ENCODE data around the gene TMEM254. TPM values are rescaled to one million over a fixed set of nuclear protein-coding genes. Genes with fewer than 3 reads are reported as not detected.
"Not testable (repeated sequence)": the region's sequence is repeated elsewhere in the genome, so short reads cannot be mapped to it uniquely, and the experiment has no call there.

TMEM254 gene
- polyA plus RNA-seq, 5 donors = 39.8 to 52.6 (median 46.1) TPM

DNA sequence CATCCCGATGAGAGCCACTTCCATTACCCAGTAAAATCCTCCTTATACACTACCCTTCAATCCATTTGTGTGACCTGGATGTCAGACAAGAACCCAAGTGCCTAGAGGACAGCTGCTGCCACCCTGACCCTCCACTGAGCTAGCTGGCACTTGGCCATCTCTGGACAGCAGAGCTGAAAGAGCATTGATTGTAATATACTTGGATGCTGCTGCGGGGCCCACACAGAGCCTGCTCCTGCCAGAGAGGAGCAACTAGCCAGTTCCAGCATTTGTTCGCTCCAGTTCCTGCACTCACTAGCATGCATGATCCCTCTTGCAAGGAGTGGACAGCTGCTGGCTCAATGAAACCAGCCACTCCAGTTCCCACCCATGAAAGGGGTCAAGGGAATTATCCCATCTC is 8.4 kb upstream of the TMEM254 start:
- no peak for DNase-seq

GRCh38 chr10:80072584-80072983 is 5.9 kb upstream of the TMEM254 start:
- no peak for DNase-seq

DNA sequence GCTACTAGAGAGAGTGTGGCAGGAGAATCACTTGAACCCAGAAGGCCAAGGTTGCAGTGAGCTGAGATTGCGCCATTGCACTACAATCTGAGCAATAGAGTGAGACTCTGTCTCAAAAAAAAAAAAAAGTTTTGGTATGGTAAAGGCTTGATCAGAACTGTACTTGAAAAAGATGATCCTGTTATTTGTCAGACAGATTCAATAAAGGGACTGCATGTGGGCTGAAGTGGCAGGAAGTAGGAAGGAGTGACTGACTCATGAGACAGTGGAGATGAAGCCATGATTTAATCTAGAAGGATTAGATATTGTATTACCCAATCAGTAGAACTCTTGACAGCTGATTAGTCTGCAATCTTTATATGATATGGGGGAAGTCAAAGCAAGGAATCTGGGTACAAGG is 2.7 kb upstream of the TMEM254 start:
- no peak for DNase-seq

DNA sequence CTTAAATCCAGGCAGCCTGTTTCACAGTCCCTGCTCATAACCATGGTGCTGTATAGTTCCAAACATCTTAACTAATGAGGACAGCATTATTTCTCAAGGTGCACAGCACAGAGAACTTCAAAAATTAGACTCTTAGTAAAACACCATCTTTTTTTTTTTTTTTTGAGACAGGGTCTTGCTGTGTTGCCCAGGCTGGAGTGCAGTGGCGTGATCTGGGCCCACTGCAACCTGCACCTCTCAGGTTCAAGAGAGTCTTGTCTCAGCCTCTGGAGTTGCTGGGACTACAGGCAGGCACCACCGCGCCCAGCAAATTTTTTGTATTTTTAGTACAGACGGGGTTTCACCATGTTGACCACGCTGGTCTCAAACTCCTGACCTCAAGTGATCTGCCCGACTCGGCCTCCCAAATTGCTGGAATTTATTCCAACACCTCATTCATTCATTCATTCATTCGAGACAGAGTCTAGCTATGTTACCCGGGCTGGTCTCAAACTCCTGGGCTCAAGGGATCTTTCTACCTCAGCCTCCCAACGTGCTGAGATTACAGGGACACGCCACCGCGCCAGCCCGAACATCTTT is 507 bp upstream of the TMEM254 start:
- DNase-seq = no peak

DNA sequence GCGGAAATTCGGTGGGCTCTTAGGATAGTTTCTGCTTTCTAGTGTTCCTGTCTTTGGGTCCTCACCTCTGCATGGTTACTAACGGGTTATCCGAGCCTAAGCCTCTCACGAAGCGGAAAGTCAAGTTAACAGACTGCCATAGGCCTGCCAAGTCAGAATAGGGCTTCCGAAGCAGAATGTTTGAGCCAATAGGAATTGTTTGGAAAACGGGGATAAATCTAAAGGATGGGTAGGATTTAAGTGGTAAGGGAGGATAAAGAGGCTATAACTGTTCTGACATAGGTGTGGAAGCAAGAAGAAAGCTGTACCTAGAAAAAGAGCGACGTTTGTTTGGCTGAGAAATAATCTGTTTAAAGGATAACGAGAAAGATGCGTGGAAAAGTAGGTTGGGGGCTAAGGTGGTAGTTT is 851 bp downstream of the TMEM254 start:
- DNase-seq = no peak

GRCh38 chr10:80081026-80081425 is 2.6 kb downstream of the TMEM254 start:
- DNase-seq = no peak

DNA sequence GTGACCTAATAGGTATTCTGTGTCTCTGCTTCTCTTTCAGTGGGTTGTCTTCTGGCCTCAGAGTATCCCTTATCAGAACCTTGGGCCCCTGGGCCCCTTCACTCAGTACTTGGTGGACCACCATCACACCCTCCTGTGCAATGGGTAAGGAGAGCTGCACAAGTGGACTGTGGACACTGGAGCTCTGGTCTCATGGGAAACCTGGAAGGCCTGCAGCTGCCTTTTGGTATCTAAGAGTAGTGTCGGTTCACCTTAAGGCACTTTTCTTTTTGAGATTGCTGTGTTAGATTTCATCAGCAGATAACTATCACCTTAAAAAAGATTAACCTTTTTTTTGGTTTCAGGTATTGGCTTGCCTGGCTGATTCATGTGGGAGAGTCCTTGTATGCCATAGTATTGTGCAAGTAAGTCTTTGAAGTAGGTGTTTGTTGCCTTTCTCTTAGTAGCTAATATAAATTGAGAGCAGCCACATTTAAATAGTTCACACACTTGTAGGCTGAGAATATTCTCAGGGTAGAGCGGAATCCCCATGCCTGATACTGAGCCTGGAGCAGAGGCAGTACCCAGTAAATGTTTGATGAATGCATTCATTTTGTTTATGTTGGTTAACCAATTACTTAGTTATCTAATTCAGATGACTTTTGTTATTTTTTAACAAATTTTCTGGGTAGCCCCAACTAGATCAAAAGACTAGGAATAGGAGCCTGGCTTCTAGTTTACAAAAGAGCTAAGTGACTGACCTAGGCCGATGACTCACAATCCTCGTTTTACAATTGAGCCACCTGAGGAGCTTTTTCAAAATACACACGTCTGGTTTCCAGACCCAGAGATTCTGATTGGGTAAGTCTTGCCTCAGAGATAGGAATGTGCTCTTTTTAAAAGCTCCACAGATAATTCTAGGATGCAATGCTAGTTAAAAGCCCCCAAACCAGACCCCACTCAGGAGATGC is 3.6 kb downstream of the TMEM254 start:
- DNase-seq = no peak

- DNase-seq = no peak
Observed at GRCh38 chr10:80090121-80090520, 11.7 kb downstream of the TMEM254 start.

GRCh38 chr10:80094231-80094630 is 15.8 kb downstream of the TMEM254 start:
- no peak for DNase-seq

DNA sequence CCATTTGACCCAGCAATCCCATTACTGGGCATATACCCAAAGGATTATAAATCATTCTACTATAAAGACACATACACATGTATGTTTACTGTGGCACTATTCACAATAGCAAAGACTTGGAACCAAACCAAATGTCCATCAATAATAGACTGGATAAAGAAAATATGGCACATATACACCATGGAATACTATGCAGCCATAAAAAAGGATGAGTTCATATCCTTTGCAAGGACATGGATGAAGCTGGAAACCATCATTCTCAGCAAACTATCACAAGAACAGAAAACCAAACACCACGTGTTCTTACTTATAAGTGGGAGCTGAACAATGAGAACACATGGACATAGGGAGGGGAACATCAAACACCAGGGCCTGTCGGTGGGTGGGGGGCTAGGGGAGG is 19.8 kb downstream of the TMEM254 start:
- DNase-seq = not testable (repeated sequence)

- not testable (repeated sequence) for DNase-seq
Observed at GRCh38 chr10:80099295-80099694, 20.8 kb downstream of the TMEM254 start.

DNA sequence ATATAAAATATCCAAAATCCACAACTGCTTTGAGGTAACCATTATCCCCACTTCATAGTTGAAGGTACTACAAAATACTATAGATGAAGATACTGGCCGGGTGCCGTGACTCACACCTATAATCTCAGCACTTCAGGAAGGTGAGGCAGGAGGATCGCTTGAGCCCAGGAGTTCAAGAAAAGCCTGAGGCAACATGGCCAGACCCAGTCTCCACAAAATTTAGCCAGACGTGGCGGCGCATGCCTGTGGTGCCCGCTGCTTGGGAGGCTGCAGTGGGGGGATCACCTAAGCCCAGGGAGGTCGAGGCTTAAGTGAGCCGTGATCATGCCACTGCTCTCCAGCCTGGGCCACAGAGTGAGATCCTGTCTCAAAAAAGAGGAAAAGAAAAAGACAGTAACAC is 21.7 kb downstream of the TMEM254 start:
- no peak for DNase-seq

GRCh38 chr10:80100861-80101695 is 22.6 kb downstream of the TMEM254 start:
- DNase-seq = no peak

DNA sequence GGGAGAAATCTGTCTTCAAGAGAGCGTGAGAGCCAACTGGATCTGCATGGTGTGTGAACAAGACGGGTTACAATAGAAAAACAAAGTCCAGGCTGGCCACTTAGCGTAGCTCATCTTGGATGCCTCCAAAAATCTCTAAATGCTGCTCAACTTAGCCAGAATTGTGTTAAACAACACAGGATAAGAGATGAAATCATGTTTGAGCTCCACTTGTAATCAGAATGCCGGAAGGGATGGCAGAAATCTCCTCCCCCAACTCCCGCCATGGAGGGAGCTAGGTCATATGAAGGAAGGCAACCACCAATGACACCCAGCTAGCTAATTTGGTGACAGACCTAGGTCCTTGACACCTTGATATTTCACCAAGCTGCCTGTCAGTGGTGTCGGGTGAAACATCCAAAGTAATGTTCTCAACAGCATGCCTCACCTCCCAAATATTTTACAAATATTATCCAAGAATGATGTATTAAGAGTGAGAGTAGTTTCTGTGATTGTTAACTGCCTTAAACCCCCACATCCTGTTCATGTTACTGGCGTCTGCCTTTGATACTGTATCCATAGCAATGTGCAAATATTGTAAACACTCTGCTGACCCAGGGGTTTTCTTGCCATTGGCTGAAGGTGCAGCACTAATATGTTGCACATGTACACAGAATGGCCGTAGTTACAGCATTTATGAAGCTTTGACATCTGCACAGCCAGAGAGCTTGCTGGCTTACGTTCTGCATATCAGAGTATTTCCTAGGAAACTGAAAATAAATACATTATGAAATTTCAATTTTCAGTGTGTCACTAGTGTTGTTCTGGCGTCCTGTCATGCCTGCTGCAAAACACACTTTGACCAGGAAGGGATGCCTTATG is 25.8 kb downstream of the TMEM254 start:
- DNase-seq = peak; percentile 87 to 90

GRCh38 chr10:80108576-80109239 is 30.2 kb downstream of the TMEM254 start:
- DNase-seq = no peak

- DNase-seq = no peak
Observed at GRCh38 chr10:80110986-80111385, 32.5 kb downstream of the TMEM254 start.

- DNase-seq = no peak
Observed at GRCh38 chr10:80118669-80119068, 40.2 kb downstream of the TMEM254 start.

DNA sequence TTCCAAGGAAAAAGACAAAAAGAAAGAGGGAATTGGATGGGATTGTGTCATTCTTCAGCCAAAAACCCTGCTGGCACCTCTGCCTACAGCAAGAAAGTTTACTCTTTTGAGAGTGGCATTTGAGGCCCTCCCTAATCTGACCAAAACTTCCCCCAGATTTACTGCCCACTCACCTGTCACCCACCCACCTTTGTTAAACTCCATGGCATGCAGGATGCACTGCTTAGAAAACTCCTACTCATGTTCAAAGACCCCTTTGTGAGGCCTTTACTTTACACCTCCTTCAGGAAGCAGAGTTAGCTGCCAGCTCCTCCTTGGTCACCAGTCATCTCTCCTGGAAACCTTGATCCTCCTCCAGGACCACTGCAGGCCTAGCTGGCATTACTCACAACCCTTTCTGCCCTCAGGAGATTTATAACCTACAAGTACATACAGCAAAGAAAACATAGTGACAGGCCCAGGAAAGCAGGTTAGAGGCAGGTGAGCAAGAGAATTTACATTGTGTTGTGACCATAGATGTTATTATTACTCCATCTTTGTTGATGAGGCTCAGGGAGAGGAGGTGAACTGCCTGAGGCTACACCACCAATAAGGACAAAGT is 43.7 kb downstream of the TMEM254 start:
- DNase-seq = no peak

DNA sequence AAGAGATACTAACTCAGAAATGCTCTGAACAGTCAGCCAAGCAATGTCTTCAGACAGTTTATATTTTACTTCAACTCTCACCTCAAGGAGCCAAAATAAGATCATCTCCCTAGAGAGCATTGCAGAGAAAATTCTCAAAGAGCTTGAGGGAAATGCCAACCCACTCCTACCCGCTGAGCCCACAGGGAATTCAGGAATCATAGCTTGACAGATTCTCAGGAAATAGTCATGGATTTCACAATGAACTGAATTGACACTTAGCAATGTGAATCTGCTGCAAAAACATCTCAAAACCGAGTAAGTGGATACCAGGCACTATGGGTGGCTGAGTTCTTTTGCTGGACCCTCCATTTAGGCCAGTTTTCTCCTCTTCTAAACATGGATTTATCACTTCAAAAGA is 44.3 kb downstream of the TMEM254 start:
- DNase-seq = no peak

- no peak for DNase-seq
Observed at GRCh38 chr10:80126876-80127275, 48.4 kb downstream of the TMEM254 start.
